Heart right ventricle (tissue), 16 donors: ENCODE measurements around the gene ELF5. TPM values are rescaled to one million over a fixed set of nuclear protein-coding genes. Genes with fewer than 3 reads are reported as not detected.

Source experiments
- ATAC-seq, 8 donors: fragments of 200-7000 bp; cut with Tn5 transposase; one replicate each; pipeline ENCODE4 v1.9.1; 2020; ENCODE audit warnings: mild to moderate bottlenecking in 8 of 8, moderate library complexity in 8 of 8, moderate number of reproducible peaks in 1 of 8
- DNase-seq, 2 donors: peaks; one replicate each; pipeline ENCODE4 v3.0.0-alpha.2; 2020
- H3K27ac ChIP-seq, 10 donors: fragments of 200-600 bp; sonication (generic) in 2 of 10; one replicate each; pipeline versions ENCODE4 v1.5.0 to v1.8.0; 2020 to 2022; ENCODE audit warnings: mild to moderate bottlenecking in 3 of 10
- H3K27me3 ChIP-seq, 7 donors: fragments of 200-600 bp; one replicate each; pipeline ENCODE4 v1.8.0; 2021 to 2022; ENCODE audit warnings: mild to moderate bottlenecking in 2 of 7
- H3K36me3 ChIP-seq, 9 donors: fragments of 200-600 bp; sonication (generic) in 1 of 9; one replicate each; pipeline versions ENCODE4 v1.5.0 to v1.8.0; 2020 to 2022; ENCODE audit warnings: mild to moderate bottlenecking in 2 of 9
- H3K4me1 ChIP-seq, 9 donors: fragments of 200-600 bp; sonication (generic) in 1 of 9; one replicate each; pipeline versions ENCODE4 v1.5.0 to v1.8.0; 2020 to 2022; ENCODE audit warnings: mild to moderate bottlenecking in 4 of 9
- H3K4me3 ChIP-seq, 10 donors: fragments of 200-600 bp; sonication (generic) in 2 of 10; one replicate each; pipeline versions ENCODE4 v1.5.0 to v1.8.0; 2020 to 2022; ENCODE audit warnings: mild to moderate bottlenecking in 7 of 10, moderate library complexity in 2 of 10
- H3K9me3 ChIP-seq, 11 donors: fragments of 200-600 bp in 10 of 11; sonication (generic) in 2 of 11; one replicate each; pipeline versions ENCODE4 v1.5.0 to v1.8.0; 2013 to 2022; ENCODE audit warnings: mild to moderate bottlenecking in 2 of 11, control low read depth in 1 of 11, moderate library complexity in 1 of 11
- CTCF ChIP-seq, 9 donors: fragments of 200-600 bp; sonication (generic) in 2 of 9; IDR thresholded peaks; one replicate each; pipeline versions ENCODE4 v1.5.0 to v1.8.0; 2021 to 2022; ENCODE audit warnings: antibody characterized with exemption in 9 of 9, mild to moderate bottlenecking in 5 of 9, moderate library complexity in 1 of 9
- WGBS, 2 donors: extraction: QIAGEN DNeasy Blood & Tissue Kit; methylation state at CpG; one replicate each; pipeline ENCODE4 v1.1.7; 2013; ENCODE audit warnings: inconsistent platforms in 1 of 2; 5-methylcytosine and 5-hydroxymethylcytosine counted together
- intact Hi-C, 10 donors: fragments of 100-400 bp; cut with DNase I; formaldehyde crosslinking; loops; one replicate each; pipeline versions ENCODE4 v1.11.1 to v1.14.2; 2022
- polyA plus RNA-seq, 2 donors: library from polyadenylated mRNA; stranded (reverse); fragments of 200-250 nt; gene quantifications; one replicate each; pipeline ENCODE4 v1.2.3, GENCODE V29; 2013
- total RNA-seq, 10 donors: library from RNA; stranded (reverse); fragmentation: NEBNext Ultra II Directional in 3 of 10; extraction: Animal tissue kit (Norgen Biotek cat#: 25700) in 3 of 10; gene quantifications; one replicate each; pipeline versions ENCODE4 v1.2.1 to v1.2.4, GENCODE V29; 2021 to 2023
- donor health status: Arrhythmogenic right ventricular cardiomyopathy.
- donor health status: ischemic (EF 13 %, LVEDD 7.1; RV severe dilation, severe dysfunction).
- donor health status: healthy with polysubstance abuse.
- donor health status: DM: no; HTN: yes; CAD: no.
- donor health status: DM: no; HTN: no; CAD: no.
- donor health status: ischemic (EF 25% LVEDD 6.9; RV normal size, moderate dysfunction).
- donor health status: ischemic (EF 25% LVEDD 5.7; RV mildly dilated, moderate dysfunction).
- donor health status: healthy.
- donor health status: DM: yes; HTN: yes; CAD: no.
- donor health status: Ischemic cardiomyopathy.
- donor health status: ischemic (EF 35%, LVEDD 5.7; RV mildly dilated, moderate dysfunction).
- donor health status: nonischemic (EF 11% LVEDD 7.7; RV severe dilation, severe dysfunction).
- donor health status: DM: yes; HTN: yes; CAD: no.
- donor health status: PGD.
- donor health status: ischemic (EF 29% LVEDD 5.4; RV normal size, mild dysfunction).
- donor health status: nonischemic (EF 23%, LVEDD 6.1; RV moderate dilation, normal function).

The ELF5 gene
- total and polyA plus RNA-seq, 12 donors, result not detected

DNA sequence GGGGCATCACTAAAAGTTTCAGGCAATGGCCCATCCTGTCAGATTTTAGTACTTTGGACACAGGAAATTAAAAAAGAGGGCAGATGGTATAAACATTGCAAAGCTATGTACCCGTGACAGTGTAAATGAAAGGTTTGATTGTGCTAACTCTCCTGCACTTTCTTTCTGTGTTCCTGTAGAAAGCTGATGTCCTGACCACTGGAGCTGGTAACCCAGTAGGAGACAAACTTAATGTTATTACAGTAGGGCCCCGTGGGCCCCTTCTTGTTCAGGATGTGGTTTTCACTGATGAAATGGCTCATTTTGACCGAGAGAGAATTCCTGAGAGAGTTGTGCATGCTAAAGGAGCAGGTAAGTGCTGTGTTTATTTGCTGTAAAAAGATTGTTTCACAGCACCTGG is 64.6 kb downstream of the ELF5 start:
- no peak for TF ChIP-seq CTCF (IDR thresholded peaks at IDR 0.05)
- 64 to 68% methylated on average over 3 of the region's 3 CpGs for WGBS, 2 donors
- Histone ChIP-seq H3K9me3 (no peaks in the 10 kb centered on the region), H3K4me1 (peaks cover 0 to 68% (median 34%) of the 10 kb centered on the region in 9 donors), H3K27me3 (no peaks in the 10 kb centered on the region), H3K27ac (peak overlapping the region in 1 of 10 donors; percentile 67), H3K4me3 (no peak overlapping the region), H3K36me3 (peaks cover 0 to 55% (median 45%) of the 10 kb centered on the region in 9 donors)
- ATAC-seq (no peak), DNase-seq (no peak)
- intact Hi-C loops, result loop anchor here in 1 of 10 donors (10.0 kb wide), 1 partner anchor 344 kb away; the partner anchor contains the start of gene NAT10

DNA sequence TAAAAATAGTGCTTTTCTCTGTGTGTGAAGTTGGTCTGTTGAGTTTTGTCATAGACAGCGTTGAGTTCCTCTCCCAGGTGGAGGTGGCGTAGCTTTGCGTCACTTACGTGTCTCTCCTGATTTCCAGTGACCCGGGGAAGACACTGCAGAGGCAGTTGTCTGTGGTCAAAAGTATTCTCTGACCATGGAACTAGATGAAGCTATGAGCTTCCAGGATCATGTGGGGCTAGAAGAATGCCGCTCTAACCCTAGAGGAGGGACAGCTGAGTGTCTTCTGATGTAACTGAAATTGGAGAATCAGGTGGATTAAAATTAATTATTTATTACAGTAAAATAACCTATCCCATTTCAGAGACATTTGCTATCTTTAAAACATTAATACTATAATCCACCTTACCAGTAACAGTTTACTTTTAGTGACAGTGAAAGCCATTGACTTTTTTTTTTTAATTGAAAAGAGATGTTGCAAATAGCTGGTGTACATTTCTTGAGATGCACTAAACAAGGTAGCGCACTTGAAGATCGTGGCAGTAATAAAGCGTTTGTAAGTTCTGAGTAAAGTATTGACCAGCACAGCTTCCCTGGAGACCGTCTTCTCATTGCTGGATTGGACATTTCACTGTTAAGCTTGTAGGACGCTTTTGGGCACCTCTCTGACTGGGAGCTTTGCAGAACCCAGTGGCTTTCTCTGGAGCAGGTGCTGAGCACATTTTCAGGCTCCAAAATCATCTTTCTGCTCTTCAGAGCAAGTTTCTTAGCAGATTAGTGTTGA is 65.2 kb downstream of the ELF5 start:
- Histone ChIP-seq H3K9me3 (no peaks in the 10 kb centered on the region), H3K4me3 (no peak overlapping the region), H3K36me3 (peaks cover 0 to 49% (median 40%) of the 10 kb centered on the region in 9 donors), H3K27ac (peak overlapping the region in 1 of 10 donors; percentile 67), H3K4me1 (peaks cover 0 to 74% (median 35%) of the 10 kb centered on the region in 9 donors), H3K27me3 (no peaks in the 10 kb centered on the region)
- no peak for DNase-seq
- intact Hi-C loops, result loop anchor here in 1 of 10 donors (10.0 kb wide), 1 partner anchor 344 kb away; the partner anchor contains the start of gene NAT10
- no peak for ATAC-seq
- TF ChIP-seq CTCF (IDR thresholded peaks at IDR 0.05), result no peak
- 93 to 96% methylated on average over 11 of the region's 11 CpGs for WGBS, 2 donors

- Histone ChIP-seq H3K4me3 (no peak overlapping the region), H3K27me3 (no peaks in the 10 kb centered on the region), H3K9me3 (no peaks in the 10 kb centered on the region), H3K4me1 (peaks cover 0 to 85% (median 47%) of the 10 kb centered on the region in 9 donors), H3K36me3 (peaks cover 0 to 39% (median 26%) of the 10 kb centered on the region in 9 donors), H3K27ac (peak overlapping the region in 1 of 10 donors; percentile 19)
- no peak for TF ChIP-seq CTCF (IDR thresholded peaks at IDR 0.05)
- intact Hi-C loops, result loop anchor here in 1 of 10 donors (10.0 kb wide), 1 partner anchor 342 kb away; the partner anchor contains the start of gene NAT10
- DNase-seq, result no peak
- ATAC-seq, result peak in 4 of 8 donors; percentile 65 to 79 (median 70)
These were observed 66.5 kb downstream of the ELF5 start for GRCh38 chr11:34447044-34447443.

DNA sequence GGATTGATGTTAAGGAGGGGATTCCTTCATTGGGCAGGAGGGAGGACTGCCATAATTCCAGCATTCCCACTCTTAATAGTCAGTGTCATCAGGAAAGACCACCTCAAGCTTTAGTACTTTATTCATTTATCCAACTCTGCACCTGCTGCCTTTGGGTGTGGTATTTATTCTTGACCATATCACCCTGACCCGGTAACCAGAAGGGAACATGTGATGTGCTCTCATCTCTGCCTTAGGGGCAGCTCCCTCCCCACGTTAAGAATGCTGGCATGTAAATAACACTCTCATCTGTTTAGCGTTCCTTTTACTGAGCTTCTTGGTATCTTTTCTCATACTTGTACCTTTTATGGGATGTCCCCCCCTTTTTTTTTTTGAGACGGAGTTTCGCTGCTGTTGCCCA is 67.2 kb downstream of the ELF5 start:
- peak in 1 of 8 donors; percentile 23 for ATAC-seq
- peaks cover 0 to 37% (median 22%) of the 10 kb centered on the region in 9 donors for H3K36me3 ChIP-seq
- DNase-seq, result no peak
- intact Hi-C loops, result loop anchor here in 1 of 10 donors (10.0 kb wide), 1 partner anchor 342 kb away; the partner anchor contains the start of gene NAT10
- no peaks in the 10 kb centered on the region for H3K27me3 ChIP-seq
- no peaks in the 10 kb centered on the region for H3K9me3 ChIP-seq
- no peak for TF ChIP-seq CTCF (IDR thresholded peaks at IDR 0.05)
- WGBS, 2 donors, result 49 to 64% methylated on average over 5 of the region's 5 CpGs
- peaks cover 0 to 83% (median 51%) of the 10 kb centered on the region in 9 donors for H3K4me1 ChIP-seq
- peak overlapping the region in 1 of 10 donors; percentile 12 for H3K27ac ChIP-seq
- H3K4me3 ChIP-seq, result no peak overlapping the region
